Measurements from ENCODE around the gene CCDC137.
A peak's percentile ranks its signal among the peaks of the same experiment; 100 is the strongest.
"Not testable (repeated sequence)": the region's sequence is repeated elsewhere in the genome, so short reads cannot be mapped to it uniquely, and the experiment has no call there.

CCDC137 gene, protein sequence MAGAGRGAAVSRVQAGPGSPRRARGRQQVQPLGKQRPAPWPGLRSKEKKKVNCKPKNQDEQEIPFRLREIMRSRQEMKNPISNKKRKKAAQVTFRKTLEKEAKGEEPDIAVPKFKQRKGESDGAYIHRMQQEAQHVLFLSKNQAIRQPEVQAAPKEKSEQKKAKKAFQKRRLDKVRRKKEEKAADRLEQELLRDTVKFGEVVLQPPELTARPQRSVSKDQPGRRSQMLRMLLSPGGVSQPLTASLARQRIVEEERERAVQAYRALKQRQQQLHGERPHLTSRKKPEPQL

DNA sequence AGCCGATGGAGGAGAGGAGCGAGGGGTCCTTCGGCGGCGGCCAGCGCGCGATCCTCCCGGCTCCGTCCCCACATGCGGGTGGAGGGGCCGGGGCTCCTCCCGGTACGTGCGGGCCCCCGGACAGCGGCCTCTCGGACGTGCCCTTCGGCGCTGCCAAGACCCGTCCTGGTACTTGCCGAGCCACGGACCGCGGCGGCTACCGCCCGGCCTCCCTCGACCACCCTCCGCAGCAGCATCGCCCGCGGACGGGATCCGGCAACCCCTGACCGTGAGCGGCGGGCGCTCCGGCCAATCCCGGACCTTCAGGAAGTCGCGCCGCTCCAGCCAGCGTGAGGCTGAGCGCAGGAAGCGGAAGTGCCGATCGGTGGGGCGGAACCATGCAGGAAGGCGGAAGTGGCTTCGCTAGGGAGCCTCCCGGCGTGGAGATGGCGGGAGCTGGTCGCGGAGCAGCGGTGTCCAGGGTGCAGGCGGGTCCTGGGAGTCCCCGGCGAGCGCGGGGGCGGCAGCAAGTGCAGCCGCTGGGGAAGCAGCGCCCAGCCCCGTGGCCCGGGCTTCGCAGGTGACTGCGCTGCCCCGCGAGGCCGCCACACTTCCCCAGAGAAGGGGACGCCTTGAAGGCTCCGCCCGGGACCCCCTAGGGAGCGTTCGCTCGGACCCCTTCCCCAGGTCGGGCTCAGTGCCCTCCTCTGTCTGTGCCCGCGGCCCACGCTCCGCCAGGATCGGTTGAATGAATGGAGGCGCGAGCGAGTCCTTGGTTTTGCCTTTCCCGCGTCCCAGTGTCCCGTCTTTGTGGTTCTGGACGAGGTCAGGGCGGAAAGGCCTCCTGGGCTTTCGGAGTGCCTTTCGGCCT, at the start of gene CCDC137, which contains the start of gene OXLD1:
CCDC137 (plus strand) TSS at position 396 of the 850 bp plus-strand sequence; CDS start at position 426, 30 bp downstream.
OXLD1 (minus strand) TSS at position 264 of the 850 bp plus-strand sequence; CDS start at position 236, 28 bp downstream.
- DNase-seq (ENCODE audit: low read depth in 2 of 2) = peak; percentile 83 to 87

- no peak for DNase-seq (ENCODE audit: low read depth in 2 of 2)
Measured at GRCh38 chr17:81616877-81617276, 49.7 kb upstream of the CCDC137 start.

DNA sequence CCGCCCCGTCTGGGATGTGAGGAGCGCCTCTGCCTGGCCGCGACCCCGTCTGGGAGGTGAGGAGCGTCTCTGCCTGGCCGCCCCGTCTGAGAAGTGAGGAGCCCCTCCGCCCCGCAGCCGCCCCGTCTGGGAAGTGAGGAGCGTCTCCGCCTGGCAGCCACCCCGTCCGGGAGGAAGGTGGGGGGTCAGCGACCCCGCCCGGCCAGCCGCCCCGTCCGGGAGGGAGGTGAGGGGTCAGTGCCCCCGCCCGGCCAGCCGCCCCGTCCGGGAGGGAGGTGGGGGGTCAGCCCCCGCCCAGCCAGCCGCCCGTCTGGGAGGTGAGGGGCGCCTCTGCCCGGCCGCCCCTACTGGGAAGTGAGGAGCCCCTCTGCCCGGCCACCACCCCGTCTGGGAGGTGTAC, 48.2 kb upstream of the CCDC137 start:
- DNase-seq (ENCODE audit: low read depth in 2 of 2) = not testable (repeated sequence)

- no peak for DNase-seq (ENCODE audit: low read depth in 2 of 2)
Measured at GRCh38 chr17:81621494-81622130, 44.9 kb upstream of the CCDC137 start.

GRCh38 chr17:81630274-81630673, 36.3 kb upstream of the CCDC137 start:
- DNase-seq (ENCODE audit: low read depth in 2 of 2) = no peak

GRCh38 chr17:81631482-81631881, 35.1 kb upstream of the CCDC137 start:
- DNase-seq (ENCODE audit: low read depth in 2 of 2) = no peak

DNA sequence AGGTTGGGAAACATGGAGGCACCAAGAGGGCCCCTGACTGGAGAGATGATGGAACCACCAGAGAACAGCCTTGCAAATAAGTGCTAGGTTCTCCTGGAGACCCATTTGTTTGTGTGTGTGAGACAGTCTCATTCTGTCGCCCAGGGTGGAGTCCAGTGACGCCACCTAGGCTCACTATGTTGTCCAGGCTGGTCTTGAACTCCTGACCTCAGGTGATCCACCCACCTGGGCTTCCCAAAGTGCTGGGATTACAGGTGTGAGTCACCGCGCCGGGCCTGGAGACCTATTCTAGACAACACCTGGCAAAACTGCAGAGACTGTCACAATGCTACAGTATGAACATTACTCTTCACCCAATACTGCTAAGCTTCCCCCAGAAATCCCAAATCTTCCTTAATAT, 31.1 kb upstream of the CCDC137 start:
- no peak for DNase-seq (ENCODE audit: low read depth in 2 of 2)

GRCh38 chr17:81635973-81636504, 30.5 kb upstream of the CCDC137 start:
- DNase-seq (ENCODE audit: low read depth in 2 of 2) = no peak

GRCh38 chr17:81636505-81637288, 29.8 kb upstream of the CCDC137 start, which contains the start of the genes NPLOC4 and TSPAN10:
NPLOC4 (minus strand) TSS chr17:81637112; CDS start chr17:81636930, 182 bp downstream.
TSPAN10 (plus strand) TSS chr17:81637196; CDS start chr17:81642413, 5,217 bp downstream.
- DNase-seq (ENCODE audit: low read depth in 2 of 2) = peak; percentile 71 to 77

DNA sequence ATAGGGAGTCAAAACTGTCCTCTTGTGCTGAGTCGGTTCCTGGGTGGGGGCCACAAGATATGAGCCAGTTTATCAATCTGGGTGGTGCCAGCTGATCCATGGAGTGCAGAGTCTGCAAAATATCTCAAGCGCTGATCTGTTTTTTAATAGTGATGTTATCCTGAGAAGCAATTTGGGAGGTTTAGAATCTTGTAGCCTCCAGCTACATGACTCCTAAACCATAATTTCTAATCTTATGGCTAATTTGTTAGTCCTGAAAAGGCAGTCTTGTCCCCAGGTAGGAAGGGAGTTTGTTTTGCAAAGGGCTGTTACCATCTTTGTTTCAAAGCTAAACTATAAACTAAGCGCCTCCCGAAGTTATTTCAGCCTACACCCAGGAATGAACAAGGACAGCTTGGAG, 27.9 kb upstream of the CCDC137 start:
- no peak for DNase-seq (ENCODE audit: low read depth in 2 of 2)

GRCh38 chr17:81640011-81640410, 26.5 kb upstream of the CCDC137 start:
- no peak for DNase-seq (ENCODE audit: low read depth in 2 of 2)

GRCh38 chr17:81641825-81642489, 24.6 kb upstream of the CCDC137 start:
- no peak for DNase-seq (ENCODE audit: low read depth in 2 of 2)

GRCh38 chr17:81644496-81644895, 22.0 kb upstream of the CCDC137 start:
- DNase-seq (ENCODE audit: low read depth in 2 of 2) = no peak

- no peak for DNase-seq (ENCODE audit: low read depth in 2 of 2)
Measured at GRCh38 chr17:81644976-81645952, 21.3 kb upstream of the CCDC137 start.

- no peak for DNase-seq (ENCODE audit: low read depth in 2 of 2)
Measured at GRCh38 chr17:81646869-81647600, 19.5 kb upstream of the CCDC137 start.

DNA sequence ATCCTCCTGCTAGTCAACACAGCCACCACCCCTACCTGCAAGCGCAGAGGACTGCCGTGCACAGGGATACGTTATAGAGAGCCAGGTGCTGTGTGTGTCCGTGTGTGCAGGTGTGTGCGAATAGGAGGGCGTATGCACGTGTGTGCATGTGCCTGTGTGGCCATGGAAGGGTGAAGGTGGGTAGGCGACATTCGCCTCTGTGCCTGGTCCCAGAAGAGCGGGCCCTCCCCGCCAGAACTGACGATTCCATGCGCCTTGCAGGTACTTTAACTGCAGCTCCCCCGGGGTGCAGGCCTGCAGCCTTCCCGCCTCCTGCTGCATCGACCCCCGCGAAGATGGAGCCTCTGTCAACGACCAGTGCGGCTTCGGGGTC, 18.9 kb upstream of the CCDC137 start:
- no peak for DNase-seq (ENCODE audit: low read depth in 2 of 2)

- no peak for DNase-seq (ENCODE audit: low read depth in 2 of 2)
Measured at GRCh38 chr17:81648013-81648706, 18.4 kb upstream of the CCDC137 start.

DNA sequence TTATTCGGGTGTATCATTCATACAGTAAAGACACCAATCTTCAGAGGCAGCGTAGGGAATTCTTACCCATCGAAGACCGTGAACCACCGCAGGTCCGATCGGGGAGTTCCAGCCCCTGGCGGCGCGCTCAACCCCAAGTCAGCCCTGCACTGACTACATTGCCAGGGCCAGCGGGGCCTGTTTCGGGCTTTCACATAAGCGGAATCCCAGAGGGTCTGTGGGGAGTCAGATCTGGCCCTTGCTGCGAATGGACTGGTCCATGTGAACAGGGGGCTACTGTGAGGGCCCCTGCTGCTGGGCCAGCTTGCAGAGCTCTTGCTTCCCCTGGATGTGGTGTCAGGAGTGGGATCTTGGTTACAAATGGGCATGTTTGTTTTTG, 17.8 kb upstream of the CCDC137 start:
- DNase-seq (ENCODE audit: low read depth in 2 of 2) = no peak
